ENCODE results near the gene ROBO3.

ROBO3 gene

GRCh38 chr11:124892146-124892545 lies 26.9 kb downstream of the ROBO3 start:
- no peak for DNase-seq

GRCh38 chr11:124892750-124893454 lies 27.7 kb downstream of the ROBO3 start:
- no peak for DNase-seq

GRCh38 chr11:124893781-124894401 lies 28.7 kb downstream of the ROBO3 start:
- DNase-seq: no peak

DNA sequence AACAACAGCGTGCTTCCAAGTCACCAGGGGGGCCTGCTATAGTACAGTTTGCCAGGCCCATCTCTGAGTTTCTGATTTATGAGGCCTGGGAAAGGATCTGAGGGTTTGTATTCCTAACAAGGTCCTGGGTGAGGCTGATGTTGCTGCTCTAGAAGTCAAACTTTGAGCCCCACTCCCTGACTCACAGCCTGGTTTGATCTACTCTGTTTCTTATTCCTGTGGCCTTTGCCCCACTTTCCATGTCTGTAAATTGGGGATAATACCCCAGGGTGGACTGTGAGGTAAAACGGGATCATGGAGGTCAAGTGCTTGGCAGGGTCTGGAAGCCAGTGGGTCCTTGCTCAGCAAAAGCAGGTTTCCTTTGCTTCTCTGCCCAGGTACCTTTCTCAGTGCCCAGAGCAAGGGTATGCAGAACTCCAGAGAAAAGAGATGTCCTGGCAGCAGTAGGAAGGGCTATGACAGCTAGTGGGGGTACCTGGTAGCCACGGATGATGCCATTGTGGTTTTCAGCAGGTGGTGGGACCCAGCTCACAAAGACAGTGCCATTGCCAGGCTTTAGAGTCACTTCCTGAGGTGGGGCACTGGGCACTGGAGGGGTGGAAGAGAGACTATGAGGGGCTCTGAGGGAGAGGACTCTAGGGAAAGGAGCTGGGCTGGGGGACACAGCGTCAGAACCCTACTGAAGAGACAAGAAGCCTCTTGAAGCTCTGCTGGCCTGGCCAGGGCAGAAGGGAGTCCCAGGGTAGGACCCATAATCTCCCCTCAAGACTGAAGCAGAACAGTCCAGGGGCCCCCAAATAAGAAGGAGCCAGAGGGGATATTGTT lies 29.6 kb downstream of the ROBO3 start:
- no peak for DNase-seq

DNA sequence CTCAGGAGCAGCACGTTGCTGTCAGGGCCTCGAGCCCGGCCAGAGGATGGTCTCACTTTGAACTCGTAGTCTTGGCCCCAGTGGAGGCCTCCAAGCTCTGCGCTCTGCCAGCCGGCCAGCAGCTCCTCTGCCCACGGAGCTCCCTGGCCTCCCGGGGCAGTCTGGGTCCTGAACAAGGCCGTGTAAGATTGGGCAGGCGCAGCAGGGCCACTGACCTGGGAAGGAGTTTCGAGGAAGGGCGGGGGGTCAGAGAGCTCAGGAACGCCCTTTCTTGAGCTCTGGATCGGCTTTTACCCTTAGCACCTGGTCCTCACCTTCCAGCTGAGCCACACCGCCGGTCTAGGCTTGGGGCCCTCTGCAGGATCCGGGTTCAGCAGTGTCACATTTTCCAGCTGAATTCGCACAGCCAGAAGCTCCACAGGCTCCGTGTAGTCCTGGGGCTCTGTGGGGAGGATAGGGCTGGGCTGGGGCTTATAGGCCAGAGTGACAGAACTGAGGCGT lies 30.3 kb downstream of the ROBO3 start:
- no peak for DNase-seq

DNA sequence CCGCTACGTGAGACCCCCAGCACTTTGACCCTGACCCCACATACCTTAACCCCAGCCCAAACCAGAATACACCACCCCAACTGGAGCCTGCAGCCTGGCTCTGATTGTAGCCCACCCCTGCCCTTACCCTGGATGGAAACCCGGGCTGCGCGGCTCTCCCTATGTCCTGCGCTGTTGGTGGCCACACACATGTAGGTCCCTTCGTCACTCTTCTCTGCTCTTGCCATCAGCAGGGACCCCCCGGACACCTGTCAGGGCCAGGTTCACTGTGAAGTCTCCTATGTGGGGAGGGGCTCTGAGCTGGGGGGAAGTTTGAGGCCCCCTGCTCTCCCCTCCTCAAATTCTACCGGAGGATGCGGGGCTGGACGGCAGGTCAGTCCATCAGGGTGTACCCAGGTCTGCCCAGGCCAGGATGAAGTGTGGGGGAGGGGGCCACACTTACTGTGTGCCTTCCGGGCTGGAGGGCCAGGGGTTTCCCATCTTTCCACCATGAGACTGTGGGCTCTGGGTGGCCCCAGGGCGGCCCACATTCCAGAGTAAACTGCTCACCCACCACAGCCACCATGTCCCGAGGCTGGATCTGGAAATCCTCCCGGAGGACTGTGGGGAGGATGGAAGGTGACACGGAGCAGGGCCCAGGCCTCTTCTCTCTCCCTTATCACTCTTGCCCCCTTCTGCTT lies 31.0 kb downstream of the ROBO3 start:
- no peak for DNase-seq

DNA sequence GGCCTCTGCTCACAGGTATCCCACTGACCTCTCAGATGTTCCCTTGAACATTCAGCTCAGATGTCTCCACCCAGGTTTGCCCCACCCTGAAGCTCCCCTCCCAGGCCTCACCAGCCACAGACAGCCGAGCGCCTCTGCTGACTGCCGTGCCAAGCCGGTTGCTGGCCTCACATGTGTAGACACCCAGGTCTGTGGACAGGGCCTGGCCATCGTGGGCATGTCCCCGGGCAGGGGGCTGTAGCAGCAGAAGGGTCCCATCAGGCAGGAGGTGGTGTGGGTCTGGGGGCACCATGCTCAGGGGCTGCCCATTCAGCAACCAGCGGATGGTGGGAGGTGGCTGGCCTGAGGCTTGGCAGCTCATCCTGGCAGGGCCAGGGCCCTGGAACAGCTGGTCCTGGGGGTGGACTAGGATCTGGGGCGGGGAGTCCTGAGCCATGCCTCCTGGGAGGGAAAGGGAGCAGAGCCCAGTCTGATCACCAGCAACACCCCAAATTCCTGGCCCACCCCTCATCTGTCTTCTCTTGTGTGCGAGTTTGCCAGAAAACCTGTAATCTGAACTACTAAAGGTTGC lies 31.7 kb downstream of the ROBO3 start:
- no peak for DNase-seq

GRCh38 chr11:124897674-124898262 lies 32.5 kb downstream of the ROBO3 start, which contains the start of gene ROBO4:
Gene ROBO4, minus strand, starts transcription at chr11:124897865. Its CDS starts 70 bp downstream, at chr11:124897795.
- DNase-seq: no peak

DNA sequence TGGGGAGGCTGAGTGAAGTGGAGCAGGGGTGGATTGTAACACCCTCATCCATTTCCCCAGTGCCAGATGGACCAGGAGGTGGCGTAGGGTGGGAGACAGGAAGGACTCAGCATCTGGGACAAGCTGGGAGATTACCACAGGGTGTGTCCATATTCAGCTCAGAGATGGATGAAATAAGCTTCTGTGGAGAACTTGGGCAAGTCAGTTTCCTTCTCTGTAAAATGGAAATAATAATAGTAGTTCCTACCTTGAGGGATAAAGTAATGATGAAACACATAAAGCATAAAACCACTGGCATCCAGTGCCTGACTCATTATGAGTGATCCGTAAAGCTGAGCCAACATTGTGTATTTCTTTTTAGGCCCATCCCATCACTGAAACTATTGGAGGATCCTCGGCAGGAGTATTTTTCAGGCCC lies 33.0 kb downstream of the ROBO3 start:
- DNase-seq: no peak

GRCh38 chr11:124898711-124899110 lies 33.5 kb downstream of the ROBO3 start:
- DNase-seq: no peak

- no peak for DNase-seq
These were observed 34.3 kb downstream of the ROBO3 start for GRCh38 chr11:124899383-124900145.

DNA sequence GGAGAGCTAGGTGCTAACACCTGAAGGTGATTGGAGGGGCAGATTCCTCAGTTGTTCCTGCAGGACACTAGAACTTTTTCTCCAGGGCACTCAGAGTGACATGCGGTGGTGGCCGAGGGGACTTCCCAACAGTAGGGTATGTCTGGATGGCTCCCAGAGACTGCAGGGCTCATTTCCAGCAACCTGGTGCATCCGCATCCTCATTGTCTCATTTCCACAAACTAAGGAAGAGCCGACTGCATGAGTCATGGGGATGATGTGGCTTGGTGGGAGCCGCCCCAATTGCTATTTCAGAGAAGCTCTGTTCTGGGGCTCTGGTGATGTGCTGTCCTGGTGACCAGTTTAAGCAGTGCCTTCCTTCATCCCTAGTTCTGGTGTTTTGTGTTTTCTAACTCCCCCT lies 35.2 kb downstream of the ROBO3 start:
- no peak for DNase-seq

DNA sequence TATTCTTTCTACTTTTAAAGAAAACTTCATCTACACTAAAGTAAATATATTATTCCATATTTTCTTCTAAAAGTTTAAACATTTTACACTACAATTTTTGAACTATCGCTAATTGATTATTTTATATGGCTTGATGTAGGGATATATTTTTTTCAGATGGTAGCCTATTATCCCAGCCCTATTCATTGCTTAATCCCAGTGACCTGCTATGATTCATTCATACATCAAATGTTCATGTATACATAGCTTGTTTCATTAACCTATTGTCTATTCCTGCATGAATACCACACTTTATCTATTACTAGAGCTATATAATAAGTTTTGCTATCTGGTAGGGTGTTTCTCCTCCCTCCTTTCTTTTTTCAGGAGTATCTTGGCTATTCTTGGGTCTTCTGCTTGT lies 37.4 kb downstream of the ROBO3 start:
- no peak for DNase-seq

GRCh38 chr11:124915541-124916369 lies 50.5 kb downstream of the ROBO3 start:
- DNase-seq: no peak

- DNase-seq: no peak
These were observed 51.1 kb downstream of the ROBO3 start for GRCh38 chr11:124916370-124916710.

DNA sequence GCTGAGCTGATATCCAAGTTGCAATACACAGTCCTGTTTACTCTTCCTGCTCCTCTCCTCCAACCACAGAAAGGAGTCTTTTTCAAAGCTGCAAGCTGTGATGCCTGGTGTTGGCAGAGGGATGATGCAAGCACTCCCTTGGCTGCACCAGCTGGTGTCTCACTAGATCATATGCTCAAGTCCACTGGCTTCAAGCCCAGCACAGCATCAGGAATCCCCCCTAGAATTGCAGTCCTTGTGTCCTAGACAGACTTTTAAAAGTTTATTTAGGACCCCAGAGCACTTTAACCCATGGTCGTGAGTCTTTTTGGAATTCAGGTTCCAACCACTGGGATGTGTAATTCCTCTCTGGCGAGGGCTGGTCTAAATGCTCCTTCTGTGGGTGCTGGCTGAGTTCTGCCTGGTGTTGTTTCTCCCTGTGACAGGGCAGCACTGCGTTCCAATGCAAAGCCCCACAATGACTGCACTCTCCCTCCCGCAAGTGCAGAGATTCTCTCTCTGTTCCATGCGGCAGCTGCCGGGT lies 51.9 kb downstream of the ROBO3 start:
- DNase-seq: no peak

GRCh38 chr11:124918950-124919349 lies 53.7 kb downstream of the ROBO3 start, which contains the start of gene HEPN1:
Gene HEPN1, plus strand, starts transcription at chr11:124919250.
- no peak for DNase-seq

- DNase-seq: no peak
These were observed 54.7 kb downstream of the ROBO3 start for GRCh38 chr11:124919898-124920297.

GRCh38 chr11:124920356-124920755 lies 55.1 kb downstream of the ROBO3 start:
- DNase-seq: no peak
